Measurements from ENCODE around the gene MARCKSL1.
"Not testable (repeated sequence)": the region's sequence is repeated elsewhere in the genome, so short reads cannot be mapped to it uniquely, and the experiment has no call there.

Gene MARCKSL1

GRCh38 chr1:32285658-32286057 is 50.4 kb downstream of the MARCKSL1 start:
- DNase-seq (ENCODE audit: low read depth), result no peak

- not testable (repeated sequence) for DNase-seq (ENCODE audit: low read depth)
Observed at GRCh38 chr1:32284777-32285176, 51.3 kb downstream of the MARCKSL1 start.

Measured in T-helper 22 cell (primary cell).